HEK293 (cell line): ENCODE results near the gene ADAMTS2.
"Not testable (repeated sequence)": the region's sequence is repeated elsewhere in the genome, so short reads cannot be mapped to it uniquely, and the experiment has no call there.

Source experiments
- CTCF ChIP-seq: fragments of 450-650 bp; formaldehyde crosslinking; IDR thresholded peaks from 2 replicates; pipeline ENCODE4 v1.5.1; 2016; ENCODE audit warnings: missing biosample characterization, missing genetic modification characterization
- GLI4 ChIP-seq: fragments of 450-650 bp; formaldehyde crosslinking; IDR thresholded peaks from 2 replicates; pipeline ENCODE4 v1.5.1; 2016; ENCODE audit warnings: missing biosample characterization, missing genetic modification characterization
- ZNF211 ChIP-seq: fragments of 450-650 bp; formaldehyde crosslinking; IDR thresholded peaks from 2 replicates; pipeline ENCODE4 v1.5.1; 2016; ENCODE audit warnings: low read depth, missing biosample characterization, missing genetic modification characterization
- ZNF548 ChIP-seq: fragments of 450-650 bp; formaldehyde crosslinking; IDR thresholded peaks from 2 replicates; pipeline ENCODE4 v1.5.1; 2016; ENCODE audit warnings: missing biosample characterization, missing genetic modification characterization
- ZNF624 ChIP-seq: fragments of 450-650 bp; formaldehyde crosslinking; IDR thresholded peaks from 2 replicates; pipeline ENCODE4 v1.5.1; 2017; ENCODE audit warnings: missing biosample characterization, missing genetic modification characterization
- TF ChIP-seq, protein P1 (sequence below): fragments of 450-650 bp; formaldehyde crosslinking; IDR thresholded peaks from 2 replicates; pipeline ENCODE4 v1.5.1; 2016; ENCODE audit warnings: missing biosample characterization, missing genetic modification characterization, low read depth
- TF ChIP-seq, protein P2 (sequence below): fragments of 450-650 bp; formaldehyde crosslinking; IDR thresholded peaks from 2 replicates; pipeline ENCODE4 v1.5.1; 2016; ENCODE audit warnings: missing biosample characterization, missing genetic modification characterization

- not testable (repeated sequence) for TF ChIP-seq CTCF; GLI4 (tag by site-specific recombination); ZNF548; ZNF211 (tag by site-specific recombination); ZNF624
- TF ChIP-seq, protein P1, sequence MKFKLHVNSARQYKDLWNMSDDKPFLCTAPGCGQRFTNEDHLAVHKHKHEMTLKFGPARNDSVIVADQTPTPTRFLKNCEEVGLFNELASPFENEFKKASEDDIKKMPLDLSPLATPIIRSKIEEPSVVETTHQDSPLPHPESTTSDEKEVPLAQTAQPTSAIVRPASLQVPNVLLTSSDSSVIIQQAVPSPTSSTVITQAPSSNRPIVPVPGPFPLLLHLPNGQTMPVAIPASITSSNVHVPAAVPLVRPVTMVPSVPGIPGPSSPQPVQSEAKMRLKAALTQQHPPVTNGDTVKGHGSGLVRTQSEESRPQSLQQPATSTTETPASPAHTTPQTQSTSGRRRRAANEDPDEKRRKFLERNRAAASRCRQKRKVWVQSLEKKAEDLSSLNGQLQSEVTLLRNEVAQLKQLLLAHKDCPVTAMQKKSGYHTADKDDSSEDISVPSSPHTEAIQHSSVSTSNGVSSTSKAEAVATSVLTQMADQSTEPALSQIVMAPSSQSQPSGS (tag by site-specific recombination) = not testable (repeated sequence)
- TF ChIP-seq, protein P2, sequence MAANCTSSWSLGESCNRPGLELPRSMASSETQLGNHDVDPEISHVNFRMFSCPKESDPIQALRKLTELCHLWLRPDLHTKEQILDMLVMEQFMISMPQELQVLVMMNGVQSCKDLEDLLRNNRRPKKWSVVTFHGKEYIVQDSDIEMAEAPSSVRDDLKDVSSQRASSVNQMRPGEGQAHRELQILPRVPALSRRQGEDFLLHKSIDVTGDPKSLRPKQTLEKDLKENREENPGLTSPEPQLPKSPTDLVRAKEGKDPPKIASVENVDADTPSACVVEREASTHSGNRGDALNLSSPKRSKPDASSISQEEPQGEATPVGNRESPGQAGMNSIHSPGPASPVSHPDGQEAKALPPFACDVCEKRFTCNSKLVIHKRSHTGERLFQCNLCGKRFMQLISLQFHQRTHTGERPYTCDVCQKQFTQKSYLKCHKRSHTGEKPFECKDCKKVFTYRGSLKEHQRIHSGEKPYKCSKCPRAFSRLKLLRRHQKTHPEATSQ (tag by site-specific recombination) = not testable (repeated sequence)
Measured at GRCh38 chr5:179324316-179324715, 20.9 kb downstream of the ADAMTS2 start.
